ENCODE data around the gene FAM53B.

FAM53B gene

DNA sequence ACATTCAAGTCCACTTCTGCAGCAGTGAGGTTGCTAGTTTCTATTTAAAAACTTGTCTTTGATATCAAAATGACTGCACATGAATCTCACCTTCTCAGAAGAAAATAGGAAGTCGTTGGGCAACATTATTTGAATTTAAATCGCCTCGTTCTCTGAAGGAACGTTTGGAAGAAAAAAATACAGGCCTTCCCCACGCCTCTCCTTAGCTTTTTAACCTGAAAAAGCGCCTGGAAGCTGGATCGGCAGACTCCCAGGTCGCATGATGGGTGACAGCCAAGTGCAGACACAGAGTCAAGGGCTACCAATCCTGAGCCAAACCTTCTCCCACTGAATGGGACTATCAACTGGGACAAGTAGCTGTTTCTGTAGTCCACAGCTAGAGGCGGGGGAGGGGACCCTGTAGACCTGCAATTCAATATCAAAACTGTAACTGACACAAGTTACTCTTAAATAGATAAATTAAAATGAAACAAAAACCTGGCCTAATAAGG is 2.2 kb downstream of the FAM53B start:
- no peak for DNase-seq

DNA sequence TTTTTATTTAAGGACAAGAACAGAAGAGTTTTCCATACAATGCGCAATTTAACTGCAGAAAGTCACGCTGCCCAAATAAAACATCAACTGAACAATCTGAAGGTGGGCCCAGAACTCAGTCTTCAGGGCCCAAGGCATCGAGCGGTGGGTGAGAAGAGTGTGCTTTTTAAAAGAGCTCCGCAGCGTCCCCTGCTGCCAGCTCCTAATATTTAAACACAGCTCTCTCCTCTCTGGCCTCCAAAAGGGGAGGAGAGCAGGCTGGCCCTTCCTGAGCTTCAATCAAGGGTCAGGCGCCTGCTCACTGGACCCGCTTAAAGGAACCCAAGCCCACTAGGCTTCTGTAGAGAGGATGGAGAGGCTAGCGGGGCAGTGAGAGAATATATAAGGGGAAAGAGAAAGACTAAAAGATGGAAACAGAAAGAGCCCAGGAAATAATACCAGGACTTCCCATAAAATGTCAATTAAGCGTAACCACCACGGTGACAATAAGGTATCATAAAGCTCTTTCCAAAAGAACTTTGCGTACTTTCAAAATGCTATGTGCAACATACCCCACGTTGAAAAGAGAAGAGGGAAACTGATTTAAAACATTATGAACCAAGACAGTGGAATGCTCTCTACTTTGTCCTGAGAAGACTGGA is 2.8 kb downstream of the FAM53B start:
- peak; percentile 87 for DNase-seq

DNA sequence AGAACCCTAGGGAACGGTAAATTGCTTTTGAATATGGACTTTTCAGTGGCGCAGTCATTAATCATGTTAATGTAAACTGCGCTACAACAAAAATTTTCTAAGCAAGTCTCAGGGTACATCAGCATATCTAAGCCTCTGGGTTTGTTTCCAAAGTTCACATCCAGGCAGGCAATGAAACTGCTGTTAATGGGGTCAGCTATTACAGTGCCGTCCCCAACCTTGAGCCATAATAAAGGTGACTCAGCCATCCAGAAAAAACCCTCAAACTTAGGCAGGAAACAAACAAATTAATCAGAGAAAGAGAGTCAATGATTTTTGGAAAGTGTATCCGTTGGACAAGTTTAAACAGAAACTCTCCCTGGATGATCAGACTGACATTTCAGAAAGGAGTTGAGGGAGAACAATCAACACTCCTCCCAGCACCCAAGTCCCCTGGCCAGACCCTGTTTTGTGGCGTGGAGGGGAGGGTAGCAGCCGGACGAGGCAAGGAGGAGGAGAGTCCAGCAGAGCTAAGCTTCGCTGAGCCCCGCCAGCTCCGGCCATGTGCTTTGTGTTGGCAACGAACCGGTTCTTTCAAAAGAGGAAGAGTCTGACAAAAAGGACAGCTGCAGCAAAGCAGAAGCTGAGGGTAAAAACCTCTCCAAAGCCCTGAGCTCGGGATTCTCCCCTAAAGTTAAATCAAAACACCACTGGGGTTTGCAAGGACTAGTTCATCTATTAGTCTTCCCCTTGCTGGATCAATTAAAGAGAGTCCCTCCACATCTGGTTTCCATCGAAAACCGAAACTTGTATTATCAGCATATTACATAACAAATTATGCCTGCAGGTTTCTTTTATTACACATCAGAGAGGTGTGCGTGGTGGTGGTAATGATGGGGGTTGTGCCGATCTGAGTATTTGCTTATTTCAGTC is 3.6 kb downstream of the FAM53B start:
- no peak for DNase-seq

DNA sequence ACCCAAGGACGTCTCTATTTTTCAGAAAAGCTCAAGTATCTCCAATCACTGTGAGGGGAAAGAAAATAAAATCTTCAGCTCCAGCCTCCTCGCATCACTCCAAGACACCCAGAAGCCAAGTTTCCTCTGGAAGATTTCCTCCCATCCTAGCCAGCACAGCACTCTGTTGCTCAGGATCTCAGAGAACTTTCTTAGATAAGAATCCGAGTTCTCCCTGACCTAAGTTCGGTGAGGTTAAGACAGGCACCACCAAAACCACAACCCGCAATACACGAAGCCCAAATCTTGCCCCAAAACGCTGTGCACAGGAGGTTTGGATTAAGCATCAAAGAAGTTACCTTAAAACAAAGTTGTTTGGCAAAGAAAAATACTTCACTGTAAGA is 4.2 kb downstream of the FAM53B start:
- no peak for DNase-seq

DNA sequence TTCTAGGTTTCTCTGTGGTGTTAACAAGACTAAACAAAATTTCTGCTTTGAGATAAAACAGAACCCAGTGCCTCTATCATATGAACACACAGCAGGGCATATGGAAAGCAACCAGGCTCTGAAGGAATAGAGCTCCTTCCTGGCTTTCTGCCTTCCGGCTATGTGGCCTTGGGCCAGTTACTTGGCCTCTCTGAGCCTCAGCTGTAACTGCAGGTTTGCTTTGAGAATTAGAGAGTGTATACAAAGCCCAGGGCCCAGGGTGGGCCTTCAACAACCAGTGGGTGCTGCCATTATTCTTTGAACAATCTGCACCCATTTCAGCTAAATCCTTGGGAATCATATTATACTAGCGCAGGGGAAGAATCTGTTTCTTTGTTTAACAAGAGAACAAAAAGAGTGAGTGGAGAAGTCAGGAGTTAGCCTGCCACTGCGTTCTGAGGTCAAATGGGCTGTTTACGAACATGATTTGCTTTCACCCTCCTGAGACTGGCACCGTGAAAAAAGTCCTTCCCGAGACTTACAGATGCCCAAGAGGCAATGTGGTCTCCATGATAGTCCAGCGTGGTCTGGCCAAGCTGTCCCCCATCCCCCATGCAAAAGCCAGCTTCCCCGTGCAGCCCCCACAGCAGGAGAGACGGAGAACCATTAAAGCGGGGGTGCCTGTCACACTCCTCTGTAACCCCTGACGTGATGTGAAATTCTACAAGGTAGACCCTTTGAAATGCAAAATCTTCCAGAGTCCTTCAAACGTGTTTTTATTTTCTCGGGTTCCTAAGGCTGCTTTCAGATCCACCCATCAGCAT is 4.9 kb downstream of the FAM53B start:
- DNase-seq: no peak

GRCh38 chr10:124738441-124738840 is 5.7 kb downstream of the FAM53B start:
- DNase-seq: no peak

GRCh38 chr10:124737708-124738107 is 6.5 kb downstream of the FAM53B start:
- DNase-seq: no peak

DNA sequence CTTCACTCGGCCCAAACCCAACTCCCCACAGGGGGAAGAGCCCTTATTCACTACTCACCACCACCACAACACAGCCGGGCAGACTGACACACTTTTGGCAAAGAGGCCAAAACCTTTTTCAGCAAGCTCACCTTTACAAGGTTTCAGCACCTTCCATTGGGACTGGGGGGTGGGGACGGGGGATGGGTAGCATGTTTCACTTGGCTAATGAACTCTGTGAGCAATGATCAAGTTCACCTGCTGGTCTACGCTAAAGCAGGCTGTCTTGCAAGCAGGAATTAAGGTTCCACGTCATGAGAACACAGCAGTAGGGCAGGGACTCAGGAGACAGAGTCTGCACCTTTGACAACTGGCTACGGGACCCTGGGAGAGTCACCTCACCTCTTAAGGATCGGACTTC is 7.0 kb downstream of the FAM53B start:
- no peak for DNase-seq

GRCh38 chr10:124736491-124737136 is 7.6 kb downstream of the FAM53B start:
- no peak for DNase-seq

- DNase-seq: no peak
Observed at GRCh38 chr10:124735491-124736286, 8.5 kb downstream of the FAM53B start.

DNA sequence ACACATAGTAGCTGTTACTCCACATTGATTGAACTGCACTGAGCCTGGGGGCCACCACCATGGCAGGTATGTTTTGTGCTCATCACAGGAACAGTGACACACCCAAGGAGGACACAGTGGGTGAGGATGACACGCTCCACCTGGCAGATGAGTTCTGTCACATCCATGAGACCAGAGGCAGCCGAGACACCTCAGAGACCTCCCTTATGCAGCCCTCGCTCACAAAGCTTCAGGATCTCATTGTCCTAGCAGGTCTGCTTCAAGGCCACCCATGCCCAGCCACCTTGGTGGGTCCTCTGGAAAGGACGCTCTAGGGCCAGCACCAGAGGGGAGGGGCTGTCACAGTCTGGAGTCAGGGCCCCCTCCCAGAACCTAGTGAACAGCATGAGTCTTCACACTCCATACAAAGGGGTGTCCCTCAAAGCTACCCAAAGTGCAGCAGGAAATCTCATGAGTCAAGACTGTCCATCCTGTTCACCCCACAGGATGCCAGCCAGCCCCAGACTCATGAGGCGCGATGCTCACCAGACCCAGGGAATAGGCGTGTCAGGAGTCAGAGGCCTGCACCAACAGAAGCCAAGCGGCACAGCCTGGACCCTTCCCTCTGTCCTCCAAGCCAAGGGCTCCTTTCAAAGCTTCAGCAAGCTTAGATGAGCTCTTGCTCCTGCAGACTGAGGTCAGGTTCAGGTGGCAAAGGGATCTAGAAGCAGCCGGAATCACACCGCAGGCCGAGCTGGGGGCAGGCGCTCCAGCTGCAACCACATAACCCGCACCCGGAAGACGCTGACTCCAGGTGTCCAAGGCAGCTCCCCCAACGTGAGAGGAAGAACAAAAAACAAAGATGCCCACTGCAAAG is 9.6 kb downstream of the FAM53B start:
- no peak for DNase-seq

DNA sequence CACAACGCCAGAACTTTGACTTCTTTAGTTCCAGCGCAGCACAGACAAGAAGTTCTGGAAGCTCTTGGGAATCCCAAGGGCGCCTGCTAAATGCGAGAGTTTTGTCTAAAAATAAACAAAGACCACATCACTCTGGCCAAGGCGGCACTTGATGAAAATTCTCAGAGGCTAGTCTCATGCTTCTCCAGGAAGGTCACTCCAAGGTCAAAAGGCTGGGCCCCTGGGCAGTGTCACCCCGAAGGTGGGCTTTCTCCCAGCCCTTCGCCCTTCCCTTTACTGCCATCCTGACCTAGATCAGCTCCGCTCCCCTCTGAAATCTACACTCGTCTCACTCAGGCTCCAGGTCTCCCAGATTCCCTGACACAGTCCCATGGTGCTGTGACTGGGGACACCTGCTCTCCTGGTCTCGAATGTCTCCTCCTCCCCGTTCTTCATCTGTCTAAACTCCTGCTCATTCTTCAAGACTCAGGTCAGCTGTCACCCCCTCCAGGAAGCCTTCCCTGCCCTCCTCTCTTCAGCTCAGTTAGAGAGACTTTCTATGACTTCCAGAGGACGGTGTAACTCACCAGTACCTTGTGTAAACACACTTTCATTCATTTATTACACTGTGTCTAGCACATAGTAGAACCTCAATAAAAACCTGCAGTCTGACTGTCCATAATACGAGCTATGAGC is 10.5 kb downstream of the FAM53B start:
- no peak for DNase-seq

- DNase-seq: no peak
Observed at GRCh38 chr10:124732931-124733570, 11.1 kb downstream of the FAM53B start.

GRCh38 chr10:124731551-124731950 is 12.6 kb downstream of the FAM53B start:
- DNase-seq: no peak

- no peak for DNase-seq
Observed at GRCh38 chr10:124730790-124731189, 13.4 kb downstream of the FAM53B start.

- no peak for DNase-seq
Observed at GRCh38 chr10:124728830-124729661, 15.1 kb downstream of the FAM53B start.

DNA sequence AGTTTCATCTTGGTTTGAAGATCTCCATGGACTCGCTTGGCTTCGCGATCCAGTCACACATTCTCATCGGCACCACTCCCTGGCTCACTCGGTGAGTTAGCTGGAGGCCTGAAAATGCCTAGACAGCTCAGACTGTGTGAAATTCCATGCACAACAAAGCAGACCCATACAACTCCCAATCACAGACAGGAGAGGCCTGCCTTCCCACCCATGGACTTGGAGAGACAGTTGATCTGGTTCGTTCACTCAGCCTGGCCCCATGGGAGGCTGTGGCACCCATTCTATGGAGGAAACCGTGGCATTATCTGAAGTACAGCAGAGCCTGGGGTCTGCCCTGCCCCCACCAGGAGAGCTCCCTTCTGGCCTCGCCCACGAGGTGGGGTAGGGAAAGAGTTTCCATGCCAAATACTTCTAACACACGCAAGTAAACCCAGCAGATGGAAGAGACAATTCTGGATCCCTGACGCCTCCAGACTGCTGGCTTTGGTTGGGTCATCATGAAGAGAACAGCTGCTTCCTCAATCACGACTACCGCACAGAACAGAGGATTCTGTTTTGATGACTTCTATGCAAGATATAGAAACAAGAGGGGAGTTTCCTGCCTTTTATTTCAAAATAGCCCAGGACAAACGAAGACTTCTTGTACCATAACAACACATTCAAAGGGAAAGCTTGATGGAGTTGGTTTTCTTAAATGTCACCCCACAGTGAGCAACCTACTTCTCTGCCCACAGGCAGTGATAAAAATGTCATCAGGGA is 15.9 kb downstream of the FAM53B start:
- DNase-seq: no peak

- no peak for DNase-seq
Observed at GRCh38 chr10:124727361-124727960, 16.7 kb downstream of the FAM53B start.

Data from 8988T (cell line).